H1 (cell line): ENCODE results near the gene CTXN1. TPM values are rescaled to one million over a fixed set of nuclear protein-coding genes. Genes with fewer than 3 reads are reported as not detected.

Source experiments
- CTCF ChIA-PET: fragments of 300-600 bp; sonication (Branson Sonifier 250); formaldehyde crosslinking; loops from one replicate; lab custom pipeline; 2021; ENCODE audit not compliant: partially characterized antibody; lab: Charles Lee
- POLR2A ChIA-PET: fragments of 300-600 bp; sonication (Branson Sonifier 250); formaldehyde crosslinking; loops from one replicate; lab custom pipeline; 2021; ENCODE audit warnings: inconsistent platforms; ENCODE audit not compliant: partially characterized antibody; lab: Charles Lee
- DNase-seq, 2 experiments: peaks; one replicate each; pipeline versions ENCODE4 v3.0.0 to v3.0.0-alpha.2; 2010 to 2022; ENCODE audit warnings: low spot score in 2 of 2, low read depth in 1 of 2, mixed read lengths in 1 of 2
- FAIRE-seq: peaks from 2 replicates; lab custom pipeline; 2011; peaks lifted over from hg19 to GRCh38; lab: Jason Lieb, UNC
- H2AFZ ChIP-seq: 2 replicates; pipeline ENCODE4 v1.8.1; 2012; ENCODE audit warnings: low read length, inconsistent platforms
- H2AK5ac ChIP-seq: 2 replicates; pipeline ENCODE4 v1.6.1; 2013; ENCODE audit warnings: low read depth, low read length
- H2BK120ac ChIP-seq: replicated peaks from 2 replicates; pipeline ENCODE3; 2013; ENCODE audit warnings: low read depth, low read length, inconsistent platforms
- H2BK12ac ChIP-seq: 2 replicates; pipeline ENCODE4 v1.6.1; 2013; ENCODE audit warnings: low read depth, low read length
- H2BK15ac ChIP-seq: 2 replicates; pipeline ENCODE4 v1.6.1; 2013; ENCODE audit warnings: low read length
- H2BK20ac ChIP-seq: 2 replicates; pipeline ENCODE4 v1.6.1; 2013; ENCODE audit warnings: low read length
- H2BK5ac ChIP-seq: 2 replicates; pipeline ENCODE4 v1.6.1; 2013; ENCODE audit warnings: low read depth, low read length
- H3K14ac ChIP-seq: 2 replicates; pipeline ENCODE4 v1.6.1; 2013; ENCODE audit warnings: inconsistent platforms; ENCODE audit not compliant: insufficient read length
- H3K18ac ChIP-seq: 2 replicates; pipeline ENCODE4 v1.6.1; 2013; ENCODE audit warnings: low read length; ENCODE audit errors: extremely low read depth
- H3K23ac ChIP-seq: 2 replicates; pipeline ENCODE4 v1.6.1; 2013; ENCODE audit warnings: inconsistent platforms; ENCODE audit not compliant: insufficient read length
- H3K23me2 ChIP-seq: 2 replicates; pipeline ENCODE4 v1.6.1; 2013; ENCODE audit warnings: low read depth, low read length
- H3K27ac ChIP-seq: 2 replicates; pipeline ENCODE4 v1.6.1; 2011; ENCODE audit warnings: low read depth, low read length, inconsistent platforms
- H3K27me3 ChIP-seq, 4 experiments: replicated peaks in 1 of 4; 1 replicate in 1 of 4; 2 replicates in 3 of 4; pipeline versions ENCODE4 v1.6.1 to v1.8.1; 2011 to 2013; ENCODE audit warnings: low read length in 3 of 4, mild to moderate bottlenecking in 3 of 4, inconsistent platforms in 2 of 4, mixed read lengths in 2 of 4, moderate library complexity in 1 of 4; ENCODE audit not compliant: control insufficient read depth in 3 of 4, insufficient read depth in 3 of 4; ENCODE audit errors: extremely low read depth in 1 of 4
- H3K36me3 ChIP-seq, 4 experiments: 2 replicates each; pipeline versions ENCODE4 v1.6.1 to v1.8.1; 2011 to 2013; ENCODE audit warnings: mild to moderate bottlenecking in 4 of 4, low read length in 3 of 4, moderate library complexity in 2 of 4, control low read depth in 1 of 4, inconsistent platforms in 1 of 4; ENCODE audit not compliant: insufficient read depth in 4 of 4, control insufficient read depth in 2 of 4
- H3K4ac ChIP-seq: replicated peaks from 2 replicates; pipeline ENCODE3; 2013; ENCODE audit warnings: low read length, low read depth, mixed read lengths, inconsistent platforms; ENCODE audit not compliant: insufficient read length
- H3K4me1 ChIP-seq, 4 experiments: replicated peaks in 1 of 4; 1 replicate in 1 of 4; 2 replicates in 3 of 4; pipeline versions ENCODE4 v1.6.1 to v1.8.1; 2011 to 2013; ENCODE audit warnings: low read length in 3 of 4, inconsistent platforms in 2 of 4, mixed read lengths in 1 of 4; ENCODE audit not compliant: insufficient read depth in 4 of 4, control insufficient read depth in 3 of 4
- H3K4me2 ChIP-seq, 2 experiments: 2 replicates each; pipeline versions ENCODE4 v1.6.1 to v1.8.1; 2011 to 2013; ENCODE audit warnings: low read depth in 2 of 2, low read length in 2 of 2, control low read depth in 1 of 2, inconsistent platforms in 1 of 2, mild to moderate bottlenecking in 1 of 2; ENCODE audit not compliant: insufficient read depth in 1 of 2
- H3K4me3 ChIP-seq, 4 experiments: fragments of 200-600, 300-600 bp in 1 of 4; sonication (generic), shearing (Covaris generic), sonication (Bioruptor Twin) in 1 of 4; 2 replicates each; pipeline versions ENCODE4 v1.5.1 to v1.8.1; 2011 to 2016; ENCODE audit warnings: low read length in 4 of 4, low read depth in 3 of 4, control low read depth in 2 of 4, inconsistent platforms in 2 of 4, mild to moderate bottlenecking in 2 of 4, mixed read lengths in 1 of 4, moderate library complexity in 1 of 4; ENCODE audit not compliant: insufficient read depth in 2 of 4; ENCODE audit errors: extremely low read depth in 1 of 4
- H3K56ac ChIP-seq: replicated peaks from 2 replicates; pipeline ENCODE3; 2013; ENCODE audit warnings: low read depth, mild to moderate bottlenecking, mixed read lengths, low read length, inconsistent platforms; ENCODE audit not compliant: insufficient read length
- H3K79me1 ChIP-seq: 2 replicates; pipeline ENCODE4 v1.6.1; 2013; ENCODE audit warnings: low read depth, low read length, control low read depth
- H3K79me2 ChIP-seq, 2 experiments: 2 replicates each; pipeline versions ENCODE4 v1.6.1 to v1.8.1; 2012 to 2013; ENCODE audit warnings: low read length in 2 of 2, mild to moderate bottlenecking in 2 of 2, inconsistent platforms in 1 of 2; ENCODE audit not compliant: insufficient read depth in 2 of 2, control insufficient read depth in 1 of 2
- H3K9ac ChIP-seq, 4 experiments: replicated peaks in 1 of 4; 1 replicate in 1 of 4; 2 replicates in 3 of 4; pipeline versions ENCODE4 v1.6.1 to v1.8.1; 2011 to 2013; ENCODE audit warnings: low read depth in 3 of 4, low read length in 3 of 4, control low read depth in 2 of 4, mild to moderate bottlenecking in 2 of 4, moderate library complexity in 2 of 4, inconsistent platforms in 1 of 4; ENCODE audit errors: extremely low read depth in 1 of 4
- H3K9me3 ChIP-seq, 2 experiments: 2 replicates each; pipeline versions ENCODE4 v1.6.1 to v1.8.1; 2012 to 2013; ENCODE audit warnings: mild to moderate bottlenecking in 2 of 2, moderate library complexity in 2 of 2, control low read depth in 1 of 2, inconsistent platforms in 1 of 2, low read depth in 1 of 2, low read length in 1 of 2, mixed read lengths in 1 of 2; ENCODE audit not compliant: insufficient read depth in 2 of 2
- H4K20me1 ChIP-seq, 2 experiments: replicated peaks in 1 of 2; 2 replicates each; pipeline versions ENCODE3 to v1.8.1; 2011 to 2013; ENCODE audit warnings: inconsistent platforms in 2 of 2, low read length in 2 of 2, mild to moderate bottlenecking in 1 of 2; ENCODE audit not compliant: insufficient read depth in 2 of 2, control insufficient read depth in 1 of 2
- H4K5ac ChIP-seq: 2 replicates; pipeline ENCODE4 v1.6.1; 2013; ENCODE audit warnings: low read length, low read depth, mixed read lengths, inconsistent platforms; ENCODE audit not compliant: insufficient read length
- H4K8ac ChIP-seq: 2 replicates; pipeline ENCODE4 v1.8.0; 2013; ENCODE audit warnings: mild to moderate bottlenecking, moderate library complexity, low read length, inconsistent platforms; ENCODE audit not compliant: insufficient read depth; ENCODE audit errors: extremely low read depth
- H4K91ac ChIP-seq: replicated peaks from 2 replicates; pipeline ENCODE3; 2013; ENCODE audit warnings: low read length, mixed read lengths, inconsistent platforms; ENCODE audit not compliant: insufficient read length
- BACH1 ChIP-seq: IDR thresholded peaks from 2 replicates; pipeline ENCODE4 v1.6.1; 2012; ENCODE audit warnings: low read length, improper control_type of control experiment
- EGR1 ChIP-seq: IDR thresholded peaks from 2 replicates; pipeline ENCODE4 v1.6.1; 2011; ENCODE audit warnings: low read depth, low read length, borderline replicate concordance
- KDM5A ChIP-seq: fragments of 200-600 bp; IDR thresholded peaks from 2 replicates; pipeline ENCODE4 v1.7.1; 2012; ENCODE audit warnings: mild to moderate bottlenecking, low read length, inconsistent platforms, mixed read lengths
- NRF1 ChIP-seq: IDR thresholded peaks from 2 replicates; pipeline ENCODE4 v1.6.1; 2011; ENCODE audit warnings: mild to moderate bottlenecking, low read depth, low read length, improper control_type of control experiment
- POLR2AphosphoS5 ChIP-seq: IDR thresholded peaks from 2 replicates; pipeline ENCODE4 v1.6.1; 2011; ENCODE audit warnings: low read depth, low read length
- SIRT6 ChIP-seq: IDR thresholded peaks from one replicate; pipeline ENCODE4 v1.7.1; 2012; ENCODE audit warnings: low read length, inconsistent platforms
- SP1 ChIP-seq: IDR thresholded peaks from 2 replicates; pipeline ENCODE4 v1.6.1; 2011; ENCODE audit warnings: low read depth, low read length
- SUZ12 ChIP-seq: fragments of 200-600 bp; sonication (generic); IDR thresholded peaks from 2 replicates; pipeline ENCODE4 v1.6.1; 2012; ENCODE audit warnings: mild to moderate bottlenecking, inconsistent platforms, low read length, moderate library complexity, mixed read lengths
- TEAD4 ChIP-seq: IDR thresholded peaks from 2 replicates; pipeline ENCODE4 v1.6.1; 2012; ENCODE audit warnings: low read depth, low read length, inconsistent platforms, mixed read lengths
- WGBS, 2 experiments: shearing (Covaris generic) in 1 of 2; methylation state at CpG; one replicate each; pipeline versions ENCODE4 v1.1.6 to v1.1.7; 2013 to 2015; ENCODE audit warnings: low lambda C conversion rate in 2 of 2, mixed read lengths in 2 of 2, inconsistent platforms in 1 of 2, low coverage in 1 of 2, missing lambda C conversion rate in 1 of 2; ENCODE audit not compliant: insufficient replicate concordance in 2 of 2, insufficient coverage in 1 of 2, insufficient read length in 1 of 2; ENCODE audit errors: extremely low coverage in 1 of 2, missing lambda C conversion rate in 1 of 2; 5-methylcytosine and 5-hydroxymethylcytosine counted together
- polyA plus RNA-seq, 7 experiments: library from polyadenylated mRNA; depleted of rRNA in 3 of 7; stranded (reverse) in 5 of 7; unstranded in 2 of 7; fragments of >200 nt in 5 of 7; fragments of 200-250 nt in 2 of 7; gene quantifications; 1 replicate in 5 of 7; 2 replicates in 1 of 7; 4 replicates in 1 of 7; pipeline versions ENCODE4 v1.2.1 to v1.2.3, GENCODE V29; 2011 to 2013; ENCODE audit warnings: missing spikeins in 2 of 7, mixed read lengths in 2 of 7
- total RNA-seq: library from RNA; stranded (reverse); fragmentation: NEBNext Ultra II Directional; extraction: Animal tissue kit (Norgen Biotek cat#: 25700); gene quantifications from 2 replicates; pipeline ENCODE4 v1.2.1, GENCODE V29; 2021
- TF ChIP-seq, protein P1 (sequence below): IDR thresholded peaks from 2 replicates; pipeline ENCODE4 v1.6.1; 2011; ENCODE audit warnings: low read depth, mild to moderate bottlenecking, low read length; ENCODE audit not compliant: insufficient read depth

Gene CTXN1
- total and polyA plus RNA-seq, 2 of the 8 experiments (the other 6 are each of a cell fraction or from before 2014, with no cell fraction given), result 16.4 to 58.0 TPM

DNA sequence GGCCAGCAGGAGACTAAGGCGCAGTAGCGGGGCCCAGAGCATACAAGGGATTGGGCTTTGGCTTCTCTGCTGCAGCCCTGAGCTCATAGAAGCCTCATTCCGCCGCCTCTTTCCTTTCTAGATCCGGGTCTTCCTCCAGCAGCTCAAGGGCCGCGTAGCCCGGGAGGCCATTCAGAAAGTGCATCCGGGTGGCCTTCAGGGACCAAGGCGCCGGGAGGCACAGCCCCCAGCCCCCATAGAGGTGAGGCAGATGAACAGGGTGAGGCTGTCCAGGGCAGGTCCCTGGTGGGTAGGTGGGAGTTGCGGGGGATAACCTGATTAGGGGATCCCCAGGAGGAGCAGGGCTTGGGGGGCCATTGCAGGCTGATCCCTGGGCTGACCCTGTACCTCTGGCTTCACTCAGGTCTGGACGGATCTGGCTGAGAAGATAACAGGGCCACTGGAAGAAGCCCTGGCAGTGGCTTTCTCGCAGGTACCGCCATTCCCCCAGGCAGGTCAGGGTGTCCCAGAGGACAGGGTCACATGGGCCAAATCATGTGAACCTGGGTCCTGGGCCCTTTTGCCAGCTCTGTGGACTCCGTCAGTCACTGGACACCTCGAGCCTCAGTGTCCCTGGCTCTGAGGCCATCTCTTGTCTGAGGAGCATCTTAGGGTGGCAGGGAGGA, 4.5 kb downstream of the CTXN1 start:
- POLR2A ChIA-PET, result interaction anchor here (1.1 to 10.6 kb wide), 9 partner anchors 9 to 399 kb away, joined by 3 to 106 read pairs (median 10); partner anchors contain the start of genes MAP2K7, NDUFA7, RPS28 and TIMM44
- H3K18ac ChIP-seq, result no peak overlapping the region
- H4K5ac ChIP-seq, result no peak overlapping the region
- no peaks in the 10 kb centered on the region for H3K9me3 ChIP-seq
- H2BK5ac ChIP-seq, result no peak overlapping the region
- no peak overlapping the region for H3K27ac ChIP-seq
- H3K4me2 ChIP-seq, result peak overlapping the region; percentile 72
- no peak overlapping the region for H2BK20ac ChIP-seq
- CTCF ChIA-PET, result interaction anchor here (0.6 to 9.0 kb wide), 16 partner anchors 7 to 131 kb away, joined by 3 to 112 read pairs (median 4); partner anchors contain the start of genes CCL25, MAP2K7, PRR36 and TIMM44
- H4K91ac ChIP-seq, result no peak overlapping the region
- no peak overlapping the region for H2AK5ac ChIP-seq
- H3K36me3 ChIP-seq, result no peaks in the 10 kb centered on the region; a peak in 1 of 8 replicates
- peaks cover 0 to 27% (median 15%) of the 10 kb centered on the region in 4 experiments; a peak in 5 of 7 replicates for H3K4me1 ChIP-seq
- H3K4me3 ChIP-seq, result peak overlapping the region; percentile 28 to 53 (median 40); a peak in 6 of 8 replicates
- peak overlapping the region in 1 of 4 experiments; percentile 45; a peak in 2 of 7 replicates for H3K9ac ChIP-seq
- no peak overlapping the region for H3K14ac ChIP-seq
- 91% methylated on average over 17 of the region's 17 CpGs; no CpG with 5 or more reads in 1 of the 2 experiments for WGBS, 2 experiments
- peaks cover 8 to 10% of the 10 kb centered on the region in 2 experiments for H4K20me1 ChIP-seq
- H3K23ac ChIP-seq, result no peak overlapping the region
- no peak overlapping the region for H2BK120ac ChIP-seq
- peaks cover 23% of the 10 kb centered on the region for H3K23me2 ChIP-seq
- H3K79me1 ChIP-seq, result no peaks in the 10 kb centered on the region
- no peak overlapping the region for H2AFZ ChIP-seq
- TF ChIP-seq, protein P1, sequence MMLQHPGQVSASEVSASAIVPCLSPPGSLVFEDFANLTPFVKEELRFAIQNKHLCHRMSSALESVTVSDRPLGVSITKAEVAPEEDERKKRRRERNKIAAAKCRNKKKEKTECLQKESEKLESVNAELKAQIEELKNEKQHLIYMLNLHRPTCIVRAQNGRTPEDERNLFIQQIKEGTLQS, result no peak
- TF ChIP-seq SUZ12 (no peak), SIRT6 (no peak), NRF1 (no peak), BACH1 (no peak), KDM5A (no peak), EGR1 (no peak), SP1 (no peak), TEAD4 (no peak), POLR2AphosphoS5 (no peak)
- no peak overlapping the region for H3K56ac ChIP-seq
- H2BK15ac ChIP-seq, result no peak overlapping the region
- H4K8ac ChIP-seq, result peak overlapping the region; percentile 22; the same call in 1 of the 2 replicates
- FAIRE-seq (no peak), DNase-seq (no peak)
- H3K79me2 ChIP-seq, result no peaks in the 10 kb centered on the region
- no peak overlapping the region for H2BK12ac ChIP-seq
- no peak overlapping the region for H3K4ac ChIP-seq
- peaks cover 8 to 25% (median 22%) of the 10 kb centered on the region in 4 experiments; a peak in 6 of 7 replicates for H3K27me3 ChIP-seq
